ENCODE results near the gene TINAGL1.

Gene TINAGL1

GRCh38 chr1:31593770-31594632, 17.7 kb downstream of the TINAGL1 start:
- peak in 41 of 42 donors; percentile 11 to 85 (median 54) for DNase-seq
- intact Hi-C loops (cut with DNase I), result no loop called here

DNA sequence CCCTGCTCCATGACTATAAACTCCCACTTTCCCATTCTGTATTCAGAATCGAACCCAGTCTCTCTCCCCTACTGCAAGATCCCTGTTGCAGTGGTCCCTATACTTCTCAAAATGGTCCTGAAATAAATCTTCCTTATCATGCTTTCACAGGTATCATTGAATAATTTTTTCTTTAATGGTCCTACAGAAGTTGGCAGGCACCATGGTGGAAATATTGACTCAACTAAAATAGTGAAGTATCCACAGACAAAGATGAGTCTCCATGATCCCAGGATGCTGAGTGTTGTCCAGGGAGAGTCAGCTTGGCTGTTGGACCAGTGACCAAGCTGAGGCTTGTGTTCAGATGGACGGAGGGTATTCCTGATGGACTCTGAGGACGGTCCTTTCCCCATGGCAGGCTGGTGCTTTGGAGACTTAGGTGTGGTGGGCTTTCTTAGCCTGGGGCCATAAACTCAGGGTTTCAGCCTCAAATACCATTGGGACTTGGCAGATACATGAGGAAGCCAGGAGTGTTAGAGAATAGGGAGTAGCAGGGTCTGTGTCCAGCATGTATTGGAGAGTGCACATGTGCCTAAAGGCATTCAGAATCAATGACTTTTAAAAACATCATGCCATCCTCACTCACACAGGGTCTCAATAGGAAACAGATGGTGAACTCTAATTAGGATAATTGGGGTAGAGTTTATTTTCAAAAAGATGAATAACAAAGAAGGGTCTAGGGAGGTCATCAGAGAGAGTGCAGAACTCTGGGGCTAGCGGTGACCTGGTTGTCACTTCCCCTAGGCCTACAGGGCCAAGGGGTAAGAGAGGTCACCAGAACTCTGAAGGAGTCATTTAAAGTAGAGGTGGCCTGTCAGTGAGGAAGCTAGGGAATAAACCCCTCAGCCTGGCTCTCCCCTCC, 19.8 kb downstream of the TINAGL1 start:
- intact Hi-C loops (cut with DNase I), result no loop called here
- DNase-seq, result peak in 4 of 42 donors; percentile 3 to 10 (median 6)

DNA sequence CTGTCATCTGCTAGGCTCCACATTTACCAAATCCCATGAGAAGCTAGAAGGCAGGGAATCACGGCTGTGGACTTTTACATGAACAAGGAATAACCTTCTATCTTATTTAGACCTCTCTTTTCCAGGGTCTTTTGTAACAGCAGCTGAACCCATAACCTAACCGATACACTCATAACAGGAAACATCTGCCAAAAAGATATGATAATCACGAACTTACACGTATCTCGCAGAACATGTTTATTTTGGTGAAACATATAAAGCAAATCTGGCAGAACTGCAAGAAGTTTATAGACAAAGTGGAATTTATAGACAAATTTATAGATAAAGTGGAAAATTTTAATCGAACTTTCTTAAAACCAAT, 20.4 kb downstream of the TINAGL1 start:
- DNase-seq, result no peak
- intact Hi-C loops (cut with DNase I), result no loop called here

DNA sequence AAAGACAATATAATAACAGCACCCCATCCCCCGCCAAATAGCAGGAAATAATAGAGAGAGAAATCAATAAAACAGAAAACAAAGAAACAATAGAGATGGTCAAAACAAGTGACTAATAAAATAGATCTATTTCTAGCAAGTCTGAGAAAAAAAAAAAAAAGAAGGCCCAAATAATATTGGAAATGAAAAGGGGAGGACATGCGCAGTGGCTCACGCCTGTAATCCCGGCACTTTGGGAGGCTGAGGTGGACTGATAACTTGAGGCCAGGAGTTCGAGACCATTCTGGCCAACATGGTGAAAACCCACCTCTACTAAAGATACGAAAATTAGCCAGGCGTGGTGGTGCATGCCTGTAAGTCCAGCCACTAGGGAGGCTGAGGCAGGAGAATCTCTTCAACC, 22.7 kb downstream of the TINAGL1 start:
- intact Hi-C loops (cut with DNase I), result no loop called here
- DNase-seq, result peak in 4 of 42 donors; percentile 2 to 15 (median 7)

DNA sequence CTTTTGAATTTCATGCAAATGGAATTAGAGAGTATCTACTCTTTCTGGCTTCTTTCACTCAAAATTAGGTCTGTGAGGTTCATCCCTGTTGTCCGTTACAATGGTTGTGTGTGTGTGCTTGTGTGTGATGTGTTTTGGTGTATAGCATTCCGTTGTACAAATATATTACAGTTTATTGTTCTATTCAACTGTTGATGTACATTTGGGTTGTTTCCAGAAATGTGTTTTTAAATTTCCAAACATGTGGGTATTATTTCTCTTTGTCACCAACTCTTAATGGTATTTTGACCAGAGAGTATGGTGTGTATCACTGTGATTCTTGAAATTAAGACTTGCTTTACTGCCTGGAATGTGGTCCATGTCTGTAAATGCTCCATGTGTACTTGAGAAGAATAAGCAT, 24.3 kb downstream of the TINAGL1 start:
- intact Hi-C loops (cut with DNase I), result no loop called here
- no peak for DNase-seq

- intact Hi-C loops (cut with DNase I), result no loop called here
- DNase-seq, result no peak
Measured at GRCh38 chr1:31602081-31602480, 25.8 kb downstream of the TINAGL1 start.

DNA sequence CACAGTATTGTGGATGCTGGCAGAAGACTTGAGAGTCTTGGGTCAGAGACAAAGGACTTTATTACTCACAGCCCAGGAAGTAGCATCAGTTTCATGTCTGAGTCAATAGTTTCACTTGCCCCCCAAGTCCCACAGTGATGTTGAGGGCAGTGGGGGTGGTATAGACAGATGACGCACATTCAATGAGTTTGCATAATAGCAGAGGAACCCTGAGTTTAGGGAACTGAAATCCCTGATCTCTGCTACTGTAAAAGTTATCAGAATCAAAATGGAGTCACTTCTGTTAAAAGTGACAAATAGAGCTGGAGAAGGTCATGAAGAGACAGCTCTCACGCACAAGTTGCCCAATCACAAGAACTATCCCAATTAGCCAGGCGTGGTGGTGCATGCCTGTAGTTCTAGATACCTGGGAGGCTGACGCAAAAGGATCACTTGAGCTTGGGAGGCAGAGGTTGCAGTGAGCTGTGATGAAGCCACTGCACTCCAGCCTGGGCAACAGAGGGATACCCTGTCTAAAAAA, 29.7 kb downstream of the TINAGL1 start:
- no peak for DNase-seq
- intact Hi-C loops (cut with DNase I), result no loop called here

- DNase-seq, result peak in 3 of 42 donors; percentile 9 to 28 (median 22)
- intact Hi-C loops (cut with DNase I), result no loop called here
Measured at GRCh38 chr1:31607360-31607759, 31.0 kb downstream of the TINAGL1 start.

GRCh38 chr1:31609514-31610118, 33.3 kb downstream of the TINAGL1 start:
- intact Hi-C loops (cut with DNase I), result no loop called here
- no peak for DNase-seq

DNA sequence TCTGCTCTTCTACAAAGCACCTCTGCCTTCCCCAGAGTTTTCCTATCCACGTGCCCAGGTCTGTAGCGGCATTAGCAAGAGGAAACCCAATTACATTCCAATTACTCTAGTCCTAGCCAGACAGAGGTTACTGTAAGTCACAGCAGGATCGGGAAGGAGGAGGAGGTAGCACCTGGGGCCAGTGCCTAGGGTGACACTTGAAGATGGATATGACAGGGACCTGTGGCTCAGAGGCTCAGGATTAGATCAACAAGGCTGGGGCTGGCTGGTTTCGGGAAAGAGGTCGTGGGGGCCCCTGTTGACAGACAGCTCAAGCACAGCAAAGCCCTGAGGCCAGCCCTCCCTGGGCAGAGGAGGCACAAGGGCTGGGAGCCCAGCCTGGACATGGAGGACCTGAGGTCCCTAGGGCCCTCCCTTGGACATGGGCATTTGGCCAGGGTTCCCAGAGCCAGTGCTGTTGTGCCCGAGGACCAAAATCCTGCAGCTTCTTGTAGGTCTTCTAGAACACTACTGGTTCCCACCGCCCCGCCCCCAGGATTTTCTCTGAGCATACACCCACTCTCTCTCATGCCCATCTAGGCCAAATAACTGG, 38.2 kb downstream of the TINAGL1 start:
- peak in 3 of 42 donors; percentile 26 to 32 (median 30) for DNase-seq
- intact Hi-C loops (cut with DNase I), result no loop called here

GRCh38 chr1:31615414-31615813, 39.1 kb downstream of the TINAGL1 start:
- intact Hi-C loops (cut with DNase I), result no loop called here
- peak in 2 of 42 donors; percentile 1 to 5 for DNase-seq

DNA sequence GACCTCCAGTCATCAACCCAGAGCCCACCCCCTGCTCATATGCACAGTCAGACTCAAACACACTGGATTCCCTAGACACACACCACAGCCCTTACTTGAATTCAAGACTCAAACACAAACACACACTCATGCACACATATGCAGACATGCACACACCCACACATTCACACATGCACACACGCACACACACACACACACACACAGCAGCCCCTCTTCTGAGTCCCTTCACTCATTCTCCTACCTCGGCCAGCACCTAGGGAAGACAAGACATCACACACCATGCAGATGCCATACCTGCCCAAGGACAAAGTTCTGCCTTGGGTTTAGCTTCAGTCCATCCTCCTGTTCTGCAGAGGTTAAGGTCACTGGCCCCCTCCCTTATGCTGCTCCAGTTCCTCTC, 39.6 kb downstream of the TINAGL1 start:
- intact Hi-C loops (cut with DNase I), result no loop called here

GRCh38 chr1:31617218-31617915, 41.1 kb downstream of the TINAGL1 start, which contains the start of gene HCRTR1:
HCRTR1 (plus strand) TSS chr1:31617689; CDS start chr1:31619193, 1,504 bp downstream.
- intact Hi-C loops (cut with DNase I), result no loop called here
- peak in 1 of 42 donors; percentile 35 for DNase-seq

More for the DNA sequence above, 39.6 kb downstream of the TINAGL1 start:
- DNase-seq, result peak in 2 of 42 donors; percentile 7 to 9

DNA sequence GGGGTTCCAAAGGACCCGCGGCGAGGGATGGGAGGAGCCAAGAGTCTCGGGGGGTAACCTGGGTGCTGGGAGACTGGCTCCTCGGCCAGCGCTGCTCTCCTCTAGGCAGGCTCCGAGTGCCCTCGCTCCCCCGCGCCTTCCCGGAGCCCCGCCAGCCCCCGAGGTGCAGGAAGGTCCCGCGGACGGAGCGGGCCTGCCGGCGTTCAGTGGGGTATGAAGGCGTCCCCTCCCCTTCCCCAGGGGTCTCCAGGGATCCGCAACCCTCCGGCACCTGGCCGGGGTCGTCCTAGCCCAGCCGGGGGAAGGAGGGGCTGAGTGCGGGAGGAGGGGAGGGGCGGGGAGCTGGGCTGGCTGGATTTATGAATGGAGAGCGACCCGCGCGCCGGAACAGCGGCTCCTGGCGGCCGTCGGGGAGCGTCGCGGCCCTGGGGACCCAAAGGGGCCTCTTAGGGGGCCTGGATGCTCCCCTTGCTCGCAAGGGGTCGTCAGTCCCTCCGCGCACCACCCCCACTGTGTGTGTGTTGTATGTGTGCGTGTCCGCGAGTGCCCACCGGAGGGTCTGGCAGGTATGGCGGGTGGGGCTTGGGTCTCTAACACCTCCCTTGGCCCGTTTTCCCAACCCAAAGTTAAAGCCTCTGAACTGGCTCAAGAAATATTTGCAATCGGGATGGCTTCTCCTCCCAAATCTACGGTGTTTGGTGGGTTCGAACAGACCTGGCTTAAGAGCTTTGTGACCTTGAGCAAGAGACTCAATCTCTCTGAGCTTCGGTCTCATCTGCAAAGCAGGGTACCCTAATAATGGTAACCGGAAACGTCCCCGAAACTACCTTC, 41.8 kb downstream of the TINAGL1 start:
- peak in 13 of 42 donors; percentile 13 to 60 (median 29) for DNase-seq
- intact Hi-C loops (cut with DNase I), result no loop called here

DNA sequence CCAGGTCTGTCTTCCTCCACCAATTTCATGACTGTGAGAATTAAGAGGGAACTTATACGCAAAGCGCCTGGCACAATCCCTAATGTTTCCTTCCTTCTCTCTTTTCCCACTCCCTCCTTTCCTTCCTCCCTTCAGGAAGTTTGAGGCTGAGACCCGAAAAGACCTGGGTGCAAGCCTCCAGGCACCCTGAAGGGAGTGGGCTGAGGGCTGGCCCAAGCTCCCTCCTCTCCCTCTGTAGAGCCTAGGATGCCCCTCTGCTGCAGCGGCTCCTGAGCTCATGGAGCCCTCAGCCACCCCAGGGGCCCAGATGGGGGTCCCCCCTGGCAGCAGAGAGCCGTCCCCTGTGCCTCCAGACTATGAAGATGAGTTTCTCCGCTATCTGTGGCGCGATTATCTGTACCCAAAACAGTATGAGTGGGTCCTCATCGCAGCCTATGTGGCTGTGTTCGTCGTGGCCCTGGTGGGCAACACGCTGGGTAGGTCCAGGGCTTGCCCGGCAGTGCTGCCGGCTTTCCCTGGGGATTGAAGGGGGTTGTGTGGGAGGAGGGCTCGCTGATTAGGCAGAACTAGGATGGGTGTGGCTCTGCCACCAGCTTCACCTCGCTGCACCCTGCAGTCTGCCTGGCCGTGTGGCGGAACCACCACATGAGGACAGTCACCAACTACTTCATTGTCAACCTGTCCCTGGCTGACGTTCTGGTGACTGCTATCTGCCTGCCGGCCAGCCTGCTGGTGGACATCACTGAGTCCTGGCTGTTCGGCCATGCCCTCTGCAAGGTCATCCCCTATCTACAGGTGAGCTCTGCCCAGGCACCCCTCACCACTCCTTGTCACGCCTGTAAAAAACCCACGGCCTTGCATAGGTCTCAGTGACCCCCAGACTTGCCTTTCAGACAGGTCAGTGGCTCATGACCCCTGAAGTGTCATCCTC, 42.9 kb downstream of the TINAGL1 start:
- no peak for DNase-seq
- intact Hi-C loops (cut with DNase I), result no loop called here

Measured in head of caudate nucleus (tissue), 42 donors.